IgD-negative memory B cell (primary cell): Measurements from ENCODE around the gene KLHL29. TPM values are rescaled to one million over a fixed set of nuclear protein-coding genes. Genes with fewer than 3 reads are reported as not detected.
A peak's percentile ranks its signal among the peaks of the same experiment; 100 is the strongest.

Source experiments
- H3K27ac Mint-ChIP-seq, 3 donors: one replicate each; pipeline ENCODE4 v1.8.0; 2020 to 2022; ENCODE audit warnings: mild to moderate bottlenecking in 3 of 3, mixed read lengths in 3 of 3, moderate library complexity in 1 of 3
- H3K27me3 Mint-ChIP-seq: one replicate; pipeline ENCODE4 v1.8.0; 2021; ENCODE audit warnings: mixed read lengths
- H3K36me3 Mint-ChIP-seq: one replicate; pipeline ENCODE4 v1.8.0; 2020; ENCODE audit warnings: mild to moderate bottlenecking, mixed read lengths
- H3K4me1 Mint-ChIP-seq, 3 donors: one replicate each; pipeline ENCODE4 v1.8.0; 2020 to 2022; ENCODE audit warnings: mixed read lengths in 3 of 3, mild to moderate bottlenecking in 1 of 3
- H3K4me3 Mint-ChIP-seq, 4 donors: one replicate each; pipeline ENCODE4 v1.8.0; 2020 to 2022; ENCODE audit warnings: mild to moderate bottlenecking in 4 of 4, mixed read lengths in 4 of 4, moderate library complexity in 3 of 4
- H3K9me3 Mint-ChIP-seq, 3 donors: one replicate each; pipeline ENCODE4 v1.8.0; 2020 to 2021; ENCODE audit warnings: mixed read lengths in 3 of 3, mild to moderate bottlenecking in 1 of 3
- polyA plus RNA-seq: library from polyadenylated mRNA; unstranded; fragments of 300-500 nt; fragmentation: Illumina TruSeq; gene quantifications from one replicate; pipeline ENCODE4 v1.2.3, GENCODE V29; 2021

The KLHL29 gene
- polyA plus RNA-seq, 1 donor from 2014 or later: 0.11 TPM

DNA sequence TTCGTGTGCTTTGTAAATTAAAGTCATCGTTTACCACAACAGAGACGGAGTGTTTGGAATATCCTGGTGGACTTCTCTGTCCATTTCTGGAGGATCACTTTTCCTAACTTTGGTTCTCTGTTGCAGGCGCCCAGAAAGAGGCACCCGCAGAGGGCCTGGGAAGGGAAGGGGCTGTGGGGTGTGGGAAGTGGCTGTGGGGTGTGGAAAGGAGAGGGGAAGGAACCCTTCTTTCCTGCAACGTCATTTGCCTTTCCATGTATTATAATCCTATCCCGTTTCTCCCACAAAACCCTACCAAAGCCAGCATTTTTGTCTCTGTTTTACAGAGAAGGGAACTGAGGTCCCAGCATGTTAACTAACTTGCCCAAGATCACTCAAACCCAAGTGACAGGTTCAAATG, 210.0 kb downstream of the KLHL29 start:
- Mint-ChIP-seq H3K4me1 (no peaks in the 10 kb centered on the region), H3K27ac (no peak overlapping the region), H3K27me3 (no peaks in the 10 kb centered on the region), H3K9me3 (no peaks in the 10 kb centered on the region), H3K4me3 (no peak overlapping the region), H3K36me3 (peaks cover 1% of the 10 kb centered on the region)

DNA sequence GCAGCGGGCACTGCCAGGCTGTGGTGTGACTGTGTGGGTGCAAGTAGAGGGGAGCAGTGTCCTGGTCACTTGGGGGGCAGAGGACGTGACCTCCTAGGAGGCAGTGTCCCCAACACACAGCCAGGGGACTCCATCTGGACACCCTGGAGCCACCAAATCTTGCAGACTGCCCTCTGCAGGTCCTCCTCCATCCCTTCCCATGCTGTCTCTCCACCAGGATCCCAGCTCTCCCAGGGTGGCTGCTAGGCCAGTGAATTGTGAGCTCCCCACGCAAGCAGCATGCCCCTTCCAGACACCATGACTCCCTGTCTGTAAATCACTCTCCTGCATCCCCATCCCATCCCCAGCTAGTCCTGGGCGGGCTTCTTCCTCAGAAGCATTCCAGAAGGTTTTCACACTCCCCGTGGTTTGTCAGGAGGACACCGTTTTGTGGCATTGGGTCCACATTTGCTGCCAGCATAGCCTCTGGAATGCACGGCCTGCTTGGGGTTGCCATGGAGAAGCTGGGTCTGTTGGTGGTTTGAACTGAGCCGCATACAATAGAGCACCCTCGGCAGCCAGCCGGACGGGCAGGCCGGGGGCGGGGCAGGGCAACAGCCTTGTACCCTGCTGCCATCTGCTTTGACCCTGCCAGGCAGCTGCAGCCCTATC, 210.7 kb downstream of the KLHL29 start:
- Mint-ChIP-seq H3K27ac (no peak overlapping the region), H3K27me3 (no peaks in the 10 kb centered on the region), H3K36me3 (peaks cover 1% of the 10 kb centered on the region), H3K4me1 (no peaks in the 10 kb centered on the region), H3K4me3 (peak overlapping the region in 1 of 4 donors; percentile 58), H3K9me3 (no peaks in the 10 kb centered on the region)

GRCh38 chr2:23596316-23596885, 211.4 kb downstream of the KLHL29 start:
- Mint-ChIP-seq H3K4me1 (no peaks in the 10 kb centered on the region), H3K27ac (no peak overlapping the region), H3K36me3 (peaks cover 3% of the 10 kb centered on the region), H3K27me3 (no peaks in the 10 kb centered on the region), H3K9me3 (no peaks in the 10 kb centered on the region), H3K4me3 (no peak overlapping the region)

- Mint-ChIP-seq H3K4me3 (no peak overlapping the region), H3K9me3 (no peaks in the 10 kb centered on the region), H3K27me3 (no peaks in the 10 kb centered on the region), H3K36me3 (peaks cover 3% of the 10 kb centered on the region), H3K4me1 (no peaks in the 10 kb centered on the region), H3K27ac (no peak overlapping the region)
Measured at GRCh38 chr2:23597687-23598086, 212.7 kb downstream of the KLHL29 start.

DNA sequence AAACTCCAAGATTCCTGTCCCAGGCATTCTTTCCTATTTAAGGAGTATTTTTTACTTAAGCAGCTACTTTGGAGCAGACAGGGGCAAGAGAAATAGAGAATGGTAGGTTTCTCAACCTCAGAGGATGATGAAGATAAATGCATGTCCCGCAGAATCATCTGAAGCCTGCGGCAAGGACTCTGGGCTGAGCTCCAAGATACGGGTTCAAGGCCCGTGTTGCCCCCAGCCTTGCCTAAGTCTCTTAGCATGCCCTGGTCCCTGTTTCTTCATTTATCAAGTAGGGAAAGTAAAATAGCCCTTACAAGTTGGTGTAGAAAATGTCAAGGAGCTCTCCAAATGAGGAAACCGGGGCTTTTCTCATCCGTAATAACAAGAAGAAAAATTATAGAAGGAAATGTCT, 214.0 kb downstream of the KLHL29 start:
- H3K4me1 Mint-ChIP-seq: no peaks in the 10 kb centered on the region
- no peaks in the 10 kb centered on the region for H3K27me3 Mint-ChIP-seq
- peaks cover 3% of the 10 kb centered on the region for H3K36me3 Mint-ChIP-seq
- H3K4me3 Mint-ChIP-seq: no peak overlapping the region
- H3K27ac Mint-ChIP-seq: no peak overlapping the region
- H3K9me3 Mint-ChIP-seq: no peaks in the 10 kb centered on the region

DNA sequence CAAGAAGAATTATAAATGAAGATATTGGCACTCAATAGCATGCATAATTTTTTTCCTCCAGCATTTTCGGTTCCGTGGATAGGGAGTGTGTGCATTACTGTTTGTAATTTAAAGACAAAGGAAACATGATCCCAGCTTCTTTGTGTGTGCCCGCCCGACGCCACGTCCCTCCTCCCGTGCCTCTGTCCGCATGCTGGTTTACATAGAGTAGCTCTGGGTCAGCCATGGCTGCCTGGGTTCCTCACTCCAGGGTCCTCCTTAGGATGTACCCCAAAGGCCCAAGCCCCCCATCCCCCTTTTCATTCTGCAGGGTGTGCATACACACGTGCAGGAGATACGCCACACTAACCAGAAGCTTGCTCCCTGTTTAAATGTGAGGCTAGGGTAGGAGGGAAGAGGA, 214.7 kb downstream of the KLHL29 start:
- H3K27ac Mint-ChIP-seq: no peak overlapping the region
- no peaks in the 10 kb centered on the region for H3K4me1 Mint-ChIP-seq
- H3K4me3 Mint-ChIP-seq: no peak overlapping the region
- peaks cover 3% of the 10 kb centered on the region for H3K36me3 Mint-ChIP-seq
- H3K9me3 Mint-ChIP-seq: no peaks in the 10 kb centered on the region
- no peaks in the 10 kb centered on the region for H3K27me3 Mint-ChIP-seq

GRCh38 chr2:23600346-23600745, 215.4 kb downstream of the KLHL29 start:
- no peak overlapping the region for H3K27ac Mint-ChIP-seq
- H3K9me3 Mint-ChIP-seq: no peaks in the 10 kb centered on the region
- H3K27me3 Mint-ChIP-seq: no peaks in the 10 kb centered on the region
- H3K4me1 Mint-ChIP-seq: no peaks in the 10 kb centered on the region
- H3K36me3 Mint-ChIP-seq: peaks cover 5% of the 10 kb centered on the region
- H3K4me3 Mint-ChIP-seq: no peak overlapping the region

DNA sequence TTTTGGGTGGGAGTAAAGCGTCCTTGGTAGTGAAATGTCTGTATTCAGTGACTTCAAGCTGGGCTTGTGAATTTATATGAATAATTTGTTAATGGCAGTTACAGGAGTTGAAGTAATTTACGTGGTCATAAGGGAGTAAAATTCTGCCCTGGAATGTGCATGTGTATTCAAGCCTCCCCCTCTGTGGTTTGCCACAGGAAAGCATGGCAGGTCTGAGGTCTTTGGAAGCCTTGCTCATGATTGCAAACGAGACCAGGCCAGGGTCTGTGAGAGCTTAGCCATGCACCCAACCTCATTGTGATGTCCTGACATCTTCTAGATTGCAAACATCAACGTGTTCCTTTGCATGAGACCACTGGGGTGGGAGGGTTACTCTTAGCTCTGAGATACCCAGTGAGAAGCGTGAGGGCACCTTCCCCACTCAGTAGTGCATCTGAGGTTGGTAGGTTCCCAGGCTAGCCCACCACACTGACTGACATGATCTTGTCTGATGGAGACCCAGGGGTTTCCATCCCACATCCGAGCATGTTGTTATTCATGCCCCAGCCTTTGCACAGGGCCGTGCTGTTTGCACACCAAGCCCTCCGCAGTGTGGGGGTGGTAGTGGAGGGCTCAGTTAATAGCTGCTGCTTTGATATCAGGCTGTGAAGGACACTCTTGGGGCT, 216.5 kb downstream of the KLHL29 start:
- no peak overlapping the region for H3K4me3 Mint-ChIP-seq
- no peaks in the 10 kb centered on the region for H3K27me3 Mint-ChIP-seq
- H3K4me1 Mint-ChIP-seq: no peaks in the 10 kb centered on the region
- H3K27ac Mint-ChIP-seq: no peak overlapping the region
- peaks cover 6% of the 10 kb centered on the region for H3K36me3 Mint-ChIP-seq
- H3K9me3 Mint-ChIP-seq: peaks cover 0 to 3% (median 2%) of the 10 kb centered on the region in 3 donors

GRCh38 chr2:23602116-23602515, 217.1 kb downstream of the KLHL29 start:
- Mint-ChIP-seq H3K36me3 (peaks cover 4% of the 10 kb centered on the region), H3K27me3 (no peaks in the 10 kb centered on the region), H3K27ac (peak overlapping the region in 1 of 3 donors; percentile 82), H3K9me3 (peaks cover 0 to 4% (median 2%) of the 10 kb centered on the region in 3 donors), H3K4me3 (peak overlapping the region in 1 of 4 donors; percentile 8), H3K4me1 (no peaks in the 10 kb centered on the region)

GRCh38 chr2:23603156-23603555, 218.2 kb downstream of the KLHL29 start:
- Mint-ChIP-seq H3K27me3 (no peaks in the 10 kb centered on the region), H3K27ac (no peak overlapping the region), H3K9me3 (peaks cover 0 to 4% (median 2%) of the 10 kb centered on the region in 3 donors), H3K36me3 (peaks cover 8% of the 10 kb centered on the region), H3K4me1 (no peaks in the 10 kb centered on the region), H3K4me3 (no peak overlapping the region)

DNA sequence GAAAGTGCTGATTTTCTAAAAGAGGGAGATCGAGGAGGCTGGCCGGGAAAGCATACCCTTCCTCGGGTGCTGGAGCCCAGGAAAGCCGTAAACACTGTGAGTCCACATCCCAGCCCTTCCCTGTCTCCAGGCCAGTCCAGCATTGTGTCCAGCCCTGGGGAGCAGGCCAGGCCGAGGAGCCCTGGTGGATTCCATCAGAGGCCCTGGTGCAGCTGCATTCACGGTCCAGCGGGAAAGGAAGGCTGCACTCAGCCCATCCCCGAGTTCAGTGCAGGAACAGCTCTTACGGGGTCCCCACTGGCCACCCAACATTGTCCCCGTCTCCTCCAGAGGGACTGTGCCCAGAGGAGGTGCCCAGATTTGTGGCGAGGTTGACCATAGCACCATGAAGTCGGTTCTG, 218.6 kb downstream of the KLHL29 start:
- Mint-ChIP-seq H3K9me3 (peaks cover 0 to 4% (median 2%) of the 10 kb centered on the region in 3 donors), H3K27me3 (no peaks in the 10 kb centered on the region), H3K36me3 (peaks cover 8% of the 10 kb centered on the region), H3K4me3 (no peak overlapping the region), H3K27ac (no peak overlapping the region), H3K4me1 (no peaks in the 10 kb centered on the region)

DNA sequence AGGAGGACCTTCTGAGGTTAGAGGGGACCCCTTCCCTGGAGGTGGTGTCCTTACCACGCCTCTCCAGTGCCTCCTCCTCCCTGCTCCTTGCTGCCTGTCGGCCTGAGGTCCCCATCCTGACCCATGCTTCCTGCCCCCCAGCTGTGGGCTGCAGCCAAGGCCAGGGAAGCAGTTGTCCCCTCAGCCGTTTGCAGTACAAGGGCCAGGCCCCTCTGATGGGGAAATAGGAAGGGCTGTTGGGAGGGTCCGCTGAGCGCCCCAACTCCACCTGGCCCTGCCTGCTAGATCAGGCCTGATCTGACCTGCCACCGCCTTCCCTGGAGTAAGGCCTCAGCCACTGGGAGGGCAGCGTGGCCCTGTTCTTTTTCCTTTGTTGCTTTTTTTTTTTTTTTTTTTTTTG, 219.8 kb downstream of the KLHL29 start:
- H3K27ac Mint-ChIP-seq: no peak overlapping the region
- no peaks in the 10 kb centered on the region for H3K27me3 Mint-ChIP-seq
- H3K36me3 Mint-ChIP-seq: peaks cover 9% of the 10 kb centered on the region

GRCh38 chr2:23605236-23605635, 220.3 kb downstream of the KLHL29 start:
- Mint-ChIP-seq H3K4me3 (no peak overlapping the region), H3K36me3 (peaks cover 9% of the 10 kb centered on the region), H3K27me3 (no peaks in the 10 kb centered on the region), H3K9me3 (peaks cover 0 to 4% (median 2%) of the 10 kb centered on the region in 3 donors), H3K4me1 (no peaks in the 10 kb centered on the region), H3K27ac (no peak overlapping the region)

More for the DNA sequence above, 219.8 kb downstream of the KLHL29 start:
- peaks cover 0 to 4% (median 2%) of the 10 kb centered on the region in 3 donors for H3K9me3 Mint-ChIP-seq
- H3K4me3 Mint-ChIP-seq: no peak overlapping the region
- H3K4me1 Mint-ChIP-seq: no peaks in the 10 kb centered on the region

DNA sequence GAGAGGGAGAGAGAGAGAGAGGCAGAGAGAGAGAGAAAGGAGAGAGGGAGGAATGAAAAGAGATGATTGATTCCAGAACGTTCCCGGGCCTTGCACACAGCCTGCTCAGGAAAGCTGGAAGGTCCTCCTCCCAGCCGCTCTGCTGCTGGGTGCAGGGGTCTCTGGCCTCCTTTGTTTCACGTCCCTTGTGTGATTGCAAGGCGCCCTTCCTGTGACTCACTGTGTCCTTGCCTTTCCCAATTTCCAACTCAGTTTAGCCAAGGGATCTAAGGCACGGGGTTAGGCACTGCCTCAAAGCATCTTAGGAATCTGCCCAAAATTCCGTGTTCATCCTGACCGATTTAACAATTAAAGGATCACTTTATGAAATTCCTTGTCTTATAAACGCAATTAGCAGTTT, 221.2 kb downstream of the KLHL29 start:
- no peaks in the 10 kb centered on the region for H3K4me1 Mint-ChIP-seq
- H3K27ac Mint-ChIP-seq: no peak overlapping the region
- H3K4me3 Mint-ChIP-seq: no peak overlapping the region
- H3K27me3 Mint-ChIP-seq: no peaks in the 10 kb centered on the region
- peaks cover 0 to 4% (median 2%) of the 10 kb centered on the region in 3 donors for H3K9me3 Mint-ChIP-seq
- H3K36me3 Mint-ChIP-seq: peaks cover 7% of the 10 kb centered on the region

DNA sequence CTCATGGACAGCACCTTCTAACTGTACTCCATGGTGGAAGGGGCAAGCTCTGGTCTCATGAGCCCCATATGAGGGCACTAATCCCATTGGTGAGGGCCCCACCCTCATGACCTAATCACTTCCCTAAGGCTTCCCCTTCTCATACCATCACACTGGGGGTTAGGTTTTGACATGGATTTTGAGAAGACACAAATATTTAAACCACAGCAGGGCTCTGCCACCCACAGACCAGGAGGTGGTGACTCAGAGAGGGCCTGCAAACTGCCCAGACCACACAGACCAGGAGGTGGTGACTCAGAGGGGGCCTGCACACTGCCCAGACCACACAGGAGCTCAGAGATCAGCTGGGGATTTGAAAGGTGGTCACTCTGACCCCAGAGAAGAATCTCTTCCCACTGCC, 222.0 kb downstream of the KLHL29 start:
- H3K9me3 Mint-ChIP-seq: peaks cover 0 to 7% (median 2%) of the 10 kb centered on the region in 3 donors
- peak overlapping the region in 1 of 4 donors; percentile 37 for H3K4me3 Mint-ChIP-seq
- no peaks in the 10 kb centered on the region for H3K4me1 Mint-ChIP-seq
- no peaks in the 10 kb centered on the region for H3K27me3 Mint-ChIP-seq
- no peak overlapping the region for H3K27ac Mint-ChIP-seq
- H3K36me3 Mint-ChIP-seq: peaks cover 10% of the 10 kb centered on the region

- peaks cover 0 to 8% (median 2%) of the 10 kb centered on the region in 3 donors for H3K9me3 Mint-ChIP-seq
- H3K27me3 Mint-ChIP-seq: no peaks in the 10 kb centered on the region
- no peaks in the 10 kb centered on the region for H3K4me1 Mint-ChIP-seq
- H3K27ac Mint-ChIP-seq: no peak overlapping the region
- peak overlapping the region in 1 of 4 donors; percentile 39 for H3K4me3 Mint-ChIP-seq
- H3K36me3 Mint-ChIP-seq: peaks cover 13% of the 10 kb centered on the region
Measured at GRCh38 chr2:23607925-23608324, 222.9 kb downstream of the KLHL29 start.
